AG09309 (cell line): ENCODE data around the gene CSNK2A1.

Experiments used
- DNase-seq: peaks from one replicate; pipeline ENCODE4 v3.0.0-alpha.2; 2010; ENCODE audit warnings: low read depth
- H3K4me3 ChIP-seq: 2 replicates; pipeline ENCODE4 v1.5.1; 2011; ENCODE audit warnings: mild to moderate bottlenecking, low read depth, low read length, moderate library complexity; ENCODE audit not compliant: control insufficient read depth
- TF ChIP-seq, protein P1 (sequence below): IDR thresholded peaks from 2 replicates; pipeline ENCODE4 v1.5.1; 2011; ENCODE audit warnings: mild to moderate bottlenecking, low read depth, low read length, inconsistent platforms; ENCODE audit not compliant: insufficient read depth, control insufficient read depth; ENCODE audit errors: missing control alignments

The CSNK2A1 gene

DNA sequence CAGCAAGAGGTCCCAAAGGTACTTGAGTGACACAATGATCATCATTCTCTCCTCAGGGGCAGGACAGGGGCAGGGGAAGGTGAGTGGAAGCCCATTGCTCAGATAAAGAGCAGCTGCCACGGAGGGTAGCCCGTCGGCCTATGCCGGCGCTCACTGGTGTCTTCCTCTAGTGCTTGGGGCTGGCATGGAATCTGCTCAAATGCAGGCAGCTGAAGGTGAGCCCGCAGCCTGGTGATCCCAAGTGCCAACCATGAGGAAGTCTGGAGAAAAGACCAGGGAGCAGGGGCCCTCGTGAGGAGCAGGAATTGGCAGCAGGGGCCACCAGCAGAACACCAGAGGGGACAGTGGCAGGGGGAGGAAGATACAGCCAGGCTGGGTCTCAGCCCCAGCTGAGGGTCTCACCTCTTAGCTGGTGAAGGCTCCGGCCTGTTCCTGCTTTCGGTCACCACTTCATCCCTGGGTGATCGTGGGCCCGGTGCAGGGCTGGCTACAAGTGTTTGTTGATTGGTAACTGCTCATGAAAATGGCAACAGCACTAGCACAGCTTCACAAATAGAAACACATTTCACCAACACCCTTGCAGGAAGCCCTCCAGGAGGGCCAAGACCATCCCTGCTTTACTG, 110.8 kb downstream of the CSNK2A1 start:
- no peak for DNase-seq
- TF ChIP-seq, protein P1, sequence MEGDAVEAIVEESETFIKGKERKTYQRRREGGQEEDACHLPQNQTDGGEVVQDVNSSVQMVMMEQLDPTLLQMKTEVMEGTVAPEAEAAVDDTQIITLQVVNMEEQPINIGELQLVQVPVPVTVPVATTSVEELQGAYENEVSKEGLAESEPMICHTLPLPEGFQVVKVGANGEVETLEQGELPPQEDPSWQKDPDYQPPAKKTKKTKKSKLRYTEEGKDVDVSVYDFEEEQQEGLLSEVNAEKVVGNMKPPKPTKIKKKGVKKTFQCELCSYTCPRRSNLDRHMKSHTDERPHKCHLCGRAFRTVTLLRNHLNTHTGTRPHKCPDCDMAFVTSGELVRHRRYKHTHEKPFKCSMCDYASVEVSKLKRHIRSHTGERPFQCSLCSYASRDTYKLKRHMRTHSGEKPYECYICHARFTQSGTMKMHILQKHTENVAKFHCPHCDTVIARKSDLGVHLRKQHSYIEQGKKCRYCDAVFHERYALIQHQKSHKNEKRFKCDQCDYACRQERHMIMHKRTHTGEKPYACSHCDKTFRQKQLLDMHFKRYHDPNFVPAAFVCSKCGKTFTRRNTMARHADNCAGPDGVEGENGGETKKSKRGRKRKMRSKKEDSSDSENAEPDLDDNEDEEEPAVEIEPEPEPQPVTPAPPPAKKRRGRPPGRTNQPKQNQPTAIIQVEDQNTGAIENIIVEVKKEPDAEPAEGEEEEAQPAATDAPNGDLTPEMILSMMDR = no peak
- H3K4me3 ChIP-seq = no peak overlapping the region

DNA sequence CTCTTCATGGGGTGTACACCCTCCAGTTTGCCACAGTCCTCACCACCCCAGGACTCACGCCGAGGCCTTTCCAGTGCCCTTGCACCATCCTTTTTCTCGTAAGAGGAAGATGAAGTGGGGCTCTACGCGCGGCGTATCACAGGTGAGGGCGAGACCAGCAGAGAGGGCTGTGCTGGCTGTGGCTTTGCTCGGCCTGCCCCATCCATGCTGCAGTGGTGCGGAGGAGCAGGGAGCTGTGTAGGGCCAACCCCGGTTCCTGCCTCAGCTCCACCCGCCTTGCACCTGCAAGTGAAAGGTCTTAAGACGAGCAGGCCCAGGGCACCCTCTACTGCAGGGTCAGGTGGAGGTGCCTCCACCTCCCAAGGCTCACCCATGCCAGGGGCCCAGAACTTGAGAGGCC, 111.4 kb downstream of the CSNK2A1 start:
- no peak overlapping the region for H3K4me3 ChIP-seq
- TF ChIP-seq, protein P1 = no peak
- DNase-seq = no peak

DNA sequence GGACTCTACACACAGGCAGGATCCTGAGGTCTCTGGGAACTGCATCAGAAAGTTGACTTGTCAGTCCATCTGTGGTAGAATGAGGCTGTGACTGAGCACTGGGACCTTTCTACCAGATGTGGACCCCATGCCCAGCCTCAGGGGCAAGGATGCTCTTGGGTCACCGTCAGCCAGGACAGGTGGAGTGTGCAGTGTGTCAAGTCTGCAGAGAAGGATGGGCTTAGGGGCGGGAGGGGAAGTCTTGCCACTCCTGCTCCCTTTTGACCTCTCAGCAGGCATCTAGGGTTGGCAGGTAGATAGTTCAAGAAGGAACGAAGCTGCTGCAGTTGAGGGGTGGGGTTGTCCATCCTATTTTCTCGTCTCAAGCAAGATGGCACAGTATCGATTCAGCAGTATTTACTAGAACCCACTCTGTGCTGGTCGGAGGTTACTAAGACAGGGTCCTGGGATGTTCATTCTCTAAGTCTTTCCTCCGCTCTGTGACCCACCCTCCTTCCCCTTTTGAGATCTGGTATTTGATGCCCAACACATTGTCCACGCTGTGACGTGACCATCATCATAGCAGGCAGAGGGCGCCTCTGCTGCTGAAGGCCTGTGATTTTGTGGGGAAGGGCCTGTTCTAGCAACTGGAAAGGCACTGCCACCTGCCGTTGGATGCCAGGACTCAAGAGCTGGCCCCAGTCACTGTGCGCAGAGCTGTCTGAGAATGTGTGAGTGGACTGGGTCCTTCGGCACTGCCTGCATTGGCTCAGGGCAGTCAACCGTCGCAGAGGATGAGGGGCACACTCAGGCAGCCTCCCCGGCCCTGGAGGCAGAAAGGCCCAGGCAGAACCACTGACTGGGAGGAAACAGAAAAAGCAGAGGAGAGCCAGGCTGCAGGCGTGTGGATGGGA, 112.3 kb downstream of the CSNK2A1 start:
- DNase-seq = peak; percentile 18
- TF ChIP-seq, protein P1 = peak; percentile 64
- H3K4me3 ChIP-seq = no peak overlapping the region

DNA sequence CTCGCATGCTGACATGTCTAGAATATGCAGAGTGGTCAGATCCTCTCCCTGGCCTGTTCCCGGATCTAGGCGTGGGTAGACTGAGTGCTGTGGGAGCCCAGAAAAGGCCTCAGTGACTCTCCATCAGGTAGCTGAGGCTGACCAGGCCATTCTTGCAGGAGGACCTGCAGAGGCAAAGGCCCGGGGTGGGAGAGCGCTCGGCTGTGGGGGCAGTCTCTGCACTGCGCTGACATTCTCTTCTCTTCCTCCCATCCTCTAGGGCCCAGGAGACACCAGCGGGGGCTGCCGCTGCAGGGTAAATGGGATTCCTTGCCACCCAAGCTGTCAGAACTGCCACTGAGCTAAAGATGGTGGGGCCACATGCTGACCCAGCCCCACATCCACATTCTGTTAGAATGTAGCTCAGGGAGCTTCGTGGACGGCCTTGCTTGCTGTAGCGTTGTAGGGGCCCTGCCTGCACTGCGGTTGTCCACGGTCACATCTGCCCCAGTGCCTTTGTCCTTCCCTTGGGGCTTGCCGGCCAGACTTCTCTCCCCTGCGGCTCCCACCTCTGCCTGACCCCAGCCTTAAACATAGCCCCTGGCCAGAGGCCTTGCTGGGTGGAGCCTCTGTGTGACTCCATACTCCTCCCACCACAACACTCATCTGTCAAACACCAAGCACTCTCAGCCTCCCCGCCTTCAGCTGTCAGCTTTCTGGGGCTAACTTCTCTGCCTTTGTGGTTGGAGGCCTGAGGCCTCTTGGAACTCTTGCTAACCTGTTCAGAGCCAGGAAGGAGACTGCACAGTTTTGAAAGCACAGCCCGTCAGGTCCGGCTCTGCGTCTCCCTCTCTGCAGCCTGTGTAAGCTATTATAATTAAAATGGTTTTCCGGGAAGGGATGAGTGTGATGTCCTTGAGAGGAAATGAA, 113.2 kb downstream of the CSNK2A1 start:
- TF ChIP-seq, protein P1 = no peak
- H3K4me3 ChIP-seq = no peak overlapping the region
- DNase-seq = no peak

DNA sequence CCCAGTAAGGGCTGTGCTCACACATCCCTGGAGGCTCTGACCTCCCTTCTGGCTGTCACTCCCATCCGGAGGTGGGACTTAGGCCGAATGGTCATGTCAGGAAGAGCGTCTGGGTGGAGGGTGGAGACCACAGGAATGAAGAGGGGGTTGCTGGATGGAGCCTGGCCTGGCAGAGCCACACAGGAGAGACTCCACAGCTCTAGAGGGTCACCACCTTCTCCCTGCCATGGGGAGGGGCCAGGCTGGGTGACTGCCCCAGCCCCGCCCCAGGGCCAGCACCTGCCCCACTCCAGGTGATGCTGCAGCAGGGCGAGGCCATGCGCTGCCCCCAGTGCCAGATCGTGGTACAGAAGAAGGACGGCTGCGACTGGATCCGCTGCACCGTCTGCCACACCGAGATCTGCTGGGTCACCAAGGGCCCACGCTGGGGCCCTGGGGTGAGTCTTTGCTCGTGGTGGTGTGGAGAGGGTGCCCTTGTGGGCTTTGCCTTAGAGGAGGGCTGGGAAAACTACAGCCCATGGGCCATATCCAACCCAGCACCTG, 114.9 kb downstream of the CSNK2A1 start:
- DNase-seq = no peak
- H3K4me3 ChIP-seq = no peak overlapping the region
- TF ChIP-seq, protein P1 = no peak

DNA sequence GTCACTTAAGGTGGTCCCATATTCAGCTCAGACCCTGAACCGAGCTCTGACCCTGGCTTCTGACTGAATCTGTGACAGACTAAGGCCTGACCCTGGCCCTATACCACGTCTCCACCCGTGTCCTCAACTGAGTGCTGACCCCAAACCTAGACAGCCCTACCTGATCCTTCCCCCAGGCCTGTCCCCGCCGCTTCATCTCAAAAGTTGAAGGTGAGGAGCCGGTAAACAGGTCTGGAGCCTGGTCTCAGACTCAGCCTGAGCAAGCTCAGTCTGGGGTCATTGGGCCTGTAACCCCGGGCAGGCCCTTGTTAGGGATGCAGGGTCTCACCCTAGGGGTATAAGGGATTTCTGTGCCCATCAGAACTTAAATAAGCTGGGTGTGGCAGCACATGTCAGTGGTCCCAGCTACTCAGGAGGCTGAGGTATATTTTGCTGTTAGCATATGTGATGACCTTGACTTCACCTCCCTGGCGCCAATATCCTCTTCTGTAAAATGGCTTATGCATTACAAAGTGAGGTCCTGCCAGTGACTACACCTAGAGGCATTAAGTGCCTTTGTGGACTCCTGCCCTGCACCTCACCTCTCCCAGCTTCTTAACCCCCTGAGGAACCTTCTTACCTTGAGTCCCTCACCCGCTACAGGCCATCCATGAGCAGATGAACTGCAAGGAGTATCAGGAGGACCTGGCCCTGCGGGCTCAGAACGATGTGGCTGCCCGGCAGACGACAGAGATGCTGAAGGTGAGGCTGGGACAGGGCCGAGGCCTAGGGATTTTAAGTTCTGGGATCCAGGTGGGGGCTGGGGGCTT, 115.5 kb downstream of the CSNK2A1 start:
- DNase-seq = no peak
- TF ChIP-seq, protein P1 = no peak

More for the DNA sequence above, 115.5 kb downstream of the CSNK2A1 start:
- H3K4me3 ChIP-seq = no peak overlapping the region
